Measurements from ENCODE around the gene FRMD4A.

GRCh38 chr10:14371581-14371980, 40.9 kb upstream of the FRMD4A start:
- TF ChIP-seq, protein P1, sequence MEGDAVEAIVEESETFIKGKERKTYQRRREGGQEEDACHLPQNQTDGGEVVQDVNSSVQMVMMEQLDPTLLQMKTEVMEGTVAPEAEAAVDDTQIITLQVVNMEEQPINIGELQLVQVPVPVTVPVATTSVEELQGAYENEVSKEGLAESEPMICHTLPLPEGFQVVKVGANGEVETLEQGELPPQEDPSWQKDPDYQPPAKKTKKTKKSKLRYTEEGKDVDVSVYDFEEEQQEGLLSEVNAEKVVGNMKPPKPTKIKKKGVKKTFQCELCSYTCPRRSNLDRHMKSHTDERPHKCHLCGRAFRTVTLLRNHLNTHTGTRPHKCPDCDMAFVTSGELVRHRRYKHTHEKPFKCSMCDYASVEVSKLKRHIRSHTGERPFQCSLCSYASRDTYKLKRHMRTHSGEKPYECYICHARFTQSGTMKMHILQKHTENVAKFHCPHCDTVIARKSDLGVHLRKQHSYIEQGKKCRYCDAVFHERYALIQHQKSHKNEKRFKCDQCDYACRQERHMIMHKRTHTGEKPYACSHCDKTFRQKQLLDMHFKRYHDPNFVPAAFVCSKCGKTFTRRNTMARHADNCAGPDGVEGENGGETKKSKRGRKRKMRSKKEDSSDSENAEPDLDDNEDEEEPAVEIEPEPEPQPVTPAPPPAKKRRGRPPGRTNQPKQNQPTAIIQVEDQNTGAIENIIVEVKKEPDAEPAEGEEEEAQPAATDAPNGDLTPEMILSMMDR (IDR thresholded peaks at IDR 0.05; ENCODE audit: insufficient read depth, low read length): no peak
- TF ChIP-seq POLR2AphosphoS5 (IDR thresholded peaks at IDR 0.05; ENCODE audit: low read depth) (no peak), GABPA (IDR thresholded peaks at IDR 0.05; ENCODE audit: low read depth) (no peak)
- TF ChIP-seq, protein P2, sequence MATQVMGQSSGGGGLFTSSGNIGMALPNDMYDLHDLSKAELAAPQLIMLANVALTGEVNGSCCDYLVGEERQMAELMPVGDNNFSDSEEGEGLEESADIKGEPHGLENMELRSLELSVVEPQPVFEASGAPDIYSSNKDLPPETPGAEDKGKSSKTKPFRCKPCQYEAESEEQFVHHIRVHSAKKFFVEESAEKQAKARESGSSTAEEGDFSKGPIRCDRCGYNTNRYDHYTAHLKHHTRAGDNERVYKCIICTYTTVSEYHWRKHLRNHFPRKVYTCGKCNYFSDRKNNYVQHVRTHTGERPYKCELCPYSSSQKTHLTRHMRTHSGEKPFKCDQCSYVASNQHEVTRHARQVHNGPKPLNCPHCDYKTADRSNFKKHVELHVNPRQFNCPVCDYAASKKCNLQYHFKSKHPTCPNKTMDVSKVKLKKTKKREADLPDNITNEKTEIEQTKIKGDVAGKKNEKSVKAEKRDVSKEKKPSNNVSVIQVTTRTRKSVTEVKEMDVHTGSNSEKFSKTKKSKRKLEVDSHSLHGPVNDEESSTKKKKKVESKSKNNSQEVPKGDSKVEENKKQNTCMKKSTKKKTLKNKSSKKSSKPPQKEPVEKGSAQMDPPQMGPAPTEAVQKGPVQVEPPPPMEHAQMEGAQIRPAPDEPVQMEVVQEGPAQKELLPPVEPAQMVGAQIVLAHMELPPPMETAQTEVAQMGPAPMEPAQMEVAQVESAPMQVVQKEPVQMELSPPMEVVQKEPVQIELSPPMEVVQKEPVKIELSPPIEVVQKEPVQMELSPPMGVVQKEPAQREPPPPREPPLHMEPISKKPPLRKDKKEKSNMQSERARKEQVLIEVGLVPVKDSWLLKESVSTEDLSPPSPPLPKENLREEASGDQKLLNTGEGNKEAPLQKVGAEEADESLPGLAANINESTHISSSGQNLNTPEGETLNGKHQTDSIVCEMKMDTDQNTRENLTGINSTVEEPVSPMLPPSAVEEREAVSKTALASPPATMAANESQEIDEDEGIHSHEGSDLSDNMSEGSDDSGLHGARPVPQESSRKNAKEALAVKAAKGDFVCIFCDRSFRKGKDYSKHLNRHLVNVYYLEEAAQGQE (IDR thresholded peaks at IDR 0.05; ENCODE audit: insufficient replicate concordance, low read depth): no peak

Data from HL-60 (cell line).